DND-41 (cell line): ENCODE measurements around the gene GTPBP6.

ENCODE experiments used
- ATAC-seq: fragments of 200-7000 bp; cut with Tn5 transposase; 3 replicates; pipeline ENCODE4 v1.9.1; 2021; ENCODE audit warnings: low read depth; ENCODE audit not compliant: insufficient read depth
- DNase-seq: peaks from one replicate; pipeline ENCODE4 v3.0.0-alpha.2; 2020
- H2AFZ ChIP-seq: 2 replicates; pipeline ENCODE4 v1.6.0; 2012; ENCODE audit warnings: low read depth, low read length
- H3K27ac ChIP-seq: 2 replicates; pipeline ENCODE4 v1.5.1; 2012; ENCODE audit warnings: low read length, inconsistent platforms
- H3K27me3 ChIP-seq: fragments of 200-600 bp; sonication (generic); 2 replicates; pipeline ENCODE4 v1.6.0; 2012; ENCODE audit warnings: low read length, mild to moderate bottlenecking, inconsistent platforms; ENCODE audit not compliant: insufficient read depth, poor library complexity
- H3K36me3 ChIP-seq: 2 replicates; pipeline ENCODE4 v1.5.1; 2012; ENCODE audit warnings: low read length, inconsistent platforms; ENCODE audit not compliant: insufficient read depth
- H3K4me1 ChIP-seq: 2 replicates; pipeline ENCODE4 v1.5.1; 2012; ENCODE audit warnings: mild to moderate bottlenecking, low read length; ENCODE audit not compliant: insufficient read depth
- H3K4me2 ChIP-seq: 2 replicates; pipeline ENCODE4 v1.6.0; 2012; ENCODE audit warnings: mild to moderate bottlenecking, moderate library complexity, low read length, inconsistent platforms; ENCODE audit not compliant: insufficient read depth
- H3K4me3 ChIP-seq, 2 experiments: fragments of 200-600 bp in 1 of 2; shearing (Covaris generic) in 1 of 2; 2 replicates each; pipeline ENCODE4 v1.5.1; 2012 to 2016; ENCODE audit warnings: inconsistent platforms in 2 of 2, low read length in 2 of 2, mild to moderate bottlenecking in 2 of 2, low read depth in 1 of 2, moderate library complexity in 1 of 2
- H3K79me2 ChIP-seq: 2 replicates; pipeline ENCODE4 v1.6.0; 2012; ENCODE audit warnings: low read length, inconsistent platforms; ENCODE audit not compliant: insufficient read depth
- H3K9ac ChIP-seq: 2 replicates; pipeline ENCODE4 v1.6.0; 2012; ENCODE audit warnings: low read depth, mild to moderate bottlenecking, inconsistent platforms, low read length, moderate library complexity
- H3K9me3 ChIP-seq: 2 replicates; pipeline ENCODE4 v1.5.1; 2012; ENCODE audit warnings: low read length, moderate library complexity, mild to moderate bottlenecking, inconsistent platforms; ENCODE audit not compliant: insufficient read depth, severe bottlenecking
- H4K20me1 ChIP-seq: 2 replicates; pipeline ENCODE4 v1.6.0; 2012; ENCODE audit warnings: low read length; ENCODE audit not compliant: insufficient read depth
- CTCF ChIP-seq: IDR thresholded peaks from 2 replicates; pipeline ENCODE4 v1.5.1; 2012; ENCODE audit warnings: borderline replicate concordance, low read length, moderate library complexity, mild to moderate bottlenecking; ENCODE audit not compliant: poor library complexity, severe bottlenecking; ENCODE audit errors: extremely low read depth
- EZH2 ChIP-seq: IDR thresholded peaks from 3 replicates; pipeline ENCODE4 v1.6.1; 2012; ENCODE audit warnings: borderline replicate concordance, low read depth, mild to moderate bottlenecking, moderate library complexity, low read length, inconsistent platforms; ENCODE audit not compliant: severe bottlenecking

Gene GTPBP6

GRCh38 chrX:347351-348117 is 28.9 kb upstream of the GTPBP6 start:
- TF ChIP-seq CTCF = no peak
- TF ChIP-seq EZH2 = no peak
- ATAC-seq (no peak), DNase-seq (no peak)
- no peak overlapping the region for H2AFZ ChIP-seq
- H3K4me1 ChIP-seq = no peaks in the 10 kb centered on the region
- H3K4me2 ChIP-seq = no peak overlapping the region
- H3K9ac ChIP-seq = no peak overlapping the region
- peaks cover 11% of the 10 kb centered on the region for H4K20me1 ChIP-seq
- peaks cover 16% of the 10 kb centered on the region for H3K9me3 ChIP-seq
- H3K4me3 ChIP-seq = no peak overlapping the region
- peaks cover 72% of the 10 kb centered on the region for H3K36me3 ChIP-seq
- H3K27ac ChIP-seq = no peak overlapping the region
- no peaks in the 10 kb centered on the region for H3K27me3 ChIP-seq
- peaks cover 41% of the 10 kb centered on the region for H3K79me2 ChIP-seq

- ATAC-seq (no peak), DNase-seq (no peak)
- no peak for TF ChIP-seq CTCF
- no peak for TF ChIP-seq EZH2
- Histone ChIP-seq H4K20me1 (peaks cover 10% of the 10 kb centered on the region), H3K27ac (no peak overlapping the region), H3K36me3 (peaks cover 71% of the 10 kb centered on the region), H2AFZ (no peak overlapping the region), H3K27me3 (no peaks in the 10 kb centered on the region), H3K4me1 (no peaks in the 10 kb centered on the region), H3K4me2 (no peak overlapping the region), H3K4me3 (no peak overlapping the region), H3K9ac (no peak overlapping the region), H3K79me2 (peaks cover 30% of the 10 kb centered on the region), H3K9me3 (peaks cover 16% of the 10 kb centered on the region)
Measured at GRCh38 chrX:346034-346813, 27.6 kb upstream of the GTPBP6 start.

DNA sequence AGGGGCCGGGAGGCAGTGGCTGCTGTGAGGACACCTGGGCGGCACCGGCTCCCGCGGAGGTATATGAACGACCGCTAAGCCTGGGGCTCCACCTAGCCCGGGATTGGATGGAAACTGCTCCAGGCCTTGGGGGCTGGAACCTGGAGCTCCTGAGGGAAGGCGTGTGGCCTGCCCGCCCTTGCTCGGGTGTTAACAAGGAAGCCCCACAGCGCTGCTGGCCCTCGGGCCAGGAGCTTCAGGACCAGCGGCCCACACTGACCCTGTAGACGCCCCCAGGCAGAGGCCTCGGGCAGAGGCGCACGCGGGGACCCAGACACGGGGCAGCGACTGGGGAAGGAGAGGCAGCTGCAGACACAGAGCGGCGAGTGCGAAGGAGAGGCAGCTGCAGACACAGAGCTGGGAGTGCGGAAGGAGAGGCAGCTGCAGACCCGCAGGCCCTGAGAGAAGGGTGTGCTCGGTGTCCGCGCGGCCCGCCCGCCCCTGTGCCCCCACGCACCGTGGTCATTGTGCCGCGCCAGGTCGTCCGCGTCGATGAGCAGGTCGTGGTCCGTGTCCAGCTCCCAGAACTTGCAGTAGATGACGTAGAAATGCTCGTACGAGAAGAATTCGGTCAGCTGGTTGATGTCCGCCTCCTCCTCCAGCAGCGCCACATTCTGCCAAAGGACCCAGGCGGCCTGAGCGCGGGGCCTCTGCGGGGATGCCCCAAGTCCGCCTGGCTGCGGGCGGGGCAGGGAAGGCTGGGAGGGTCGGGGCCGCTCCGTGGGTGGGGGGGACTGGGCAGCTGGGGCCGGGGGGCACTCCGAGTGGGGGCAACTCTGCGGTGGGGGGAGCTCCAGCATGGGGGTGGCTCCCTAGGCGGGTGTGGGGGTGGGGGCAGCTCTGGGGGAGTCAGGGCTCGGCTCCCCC is 26.7 kb upstream of the GTPBP6 start:
- H3K36me3 ChIP-seq = peaks cover 74% of the 10 kb centered on the region
- H3K9ac ChIP-seq = no peak overlapping the region
- H3K4me3 ChIP-seq = no peak overlapping the region
- ATAC-seq (no peak), DNase-seq (no peak)
- H3K27ac ChIP-seq = no peak overlapping the region
- TF ChIP-seq CTCF (no peak), EZH2 (no peak)
- no peaks in the 10 kb centered on the region for H3K27me3 ChIP-seq
- no peaks in the 10 kb centered on the region for H3K4me1 ChIP-seq
- peaks cover 7% of the 10 kb centered on the region for H4K20me1 ChIP-seq
- H3K9me3 ChIP-seq = peaks cover 16% of the 10 kb centered on the region
- H3K79me2 ChIP-seq = peaks cover 23% of the 10 kb centered on the region; the same call in 1 of the 2 replicates
- H3K4me2 ChIP-seq = no peak overlapping the region
- no peak overlapping the region for H2AFZ ChIP-seq
